ENCODE data around the gene AMH. TPM values are rescaled to one million over a fixed set of nuclear protein-coding genes. Genes with fewer than 3 reads are reported as not detected.
A peak's percentile ranks its signal among the peaks of the same experiment; 100 is the strongest.

AMH gene
- total RNA-seq, 1 donor: under 0.01 TPM

- H3K4me2 ChIP-seq (ENCODE audit: insufficient read depth, low read length): no peak overlapping the region
- no peak overlapping the region for H3K4me3 ChIP-seq (ENCODE audit: insufficient read depth, low read length)
- peaks cover 7% of the 10 kb centered on the region for H3K4me1 ChIP-seq (ENCODE audit: insufficient read depth, low read length)
- H3K27me3 ChIP-seq (ENCODE audit: insufficient read depth, low read length): no peaks in the 10 kb centered on the region
- no peak for TF ChIP-seq CTCF (IDR thresholded peaks at IDR 0.05; ENCODE audit: extremely low read depth, low read depth, low read length)
- H3K27ac ChIP-seq (ENCODE audit: low read depth, low read length): no peak overlapping the region
- peaks cover 17% of the 10 kb centered on the region for H4K20me1 ChIP-seq (ENCODE audit: insufficient read depth, low read length)
- peaks cover 40% of the 10 kb centered on the region for H3K36me3 ChIP-seq (ENCODE audit: insufficient read depth, low read length)
- no peak overlapping the region for H2AFZ ChIP-seq (ENCODE audit: low read length)
- peak; percentile 91 for DNase-seq (ENCODE audit: insufficient read length, low spot score, missing footprints)
- peaks cover 64% of the 10 kb centered on the region for H3K79me2 ChIP-seq (ENCODE audit: insufficient read depth, low read length)
- H3K9me3 ChIP-seq (ENCODE audit: low read depth, low read length): no peaks in the 10 kb centered on the region
Measured at GRCh38 chr19:2230807-2231533, 18.2 kb upstream of the AMH start.

GRCh38 chr19:2231621-2232221, 17.4 kb upstream of the AMH start:
- peak; percentile 96 for DNase-seq (ENCODE audit: insufficient read length, low spot score, missing footprints)
- peaks cover 66% of the 10 kb centered on the region for H3K79me2 ChIP-seq (ENCODE audit: insufficient read depth, low read length)

GRCh38 chr19:2232286-2233151, 16.6 kb upstream of the AMH start:
- Histone ChIP-seq H3K79me2 (ENCODE audit: insufficient read depth, low read length) (peaks cover 74% of the 10 kb centered on the region), H3K4me3 (ENCODE audit: insufficient read depth, low read length) (no peak overlapping the region), H3K4me1 (ENCODE audit: insufficient read depth, low read length) (peaks cover 10% of the 10 kb centered on the region), H3K27ac (ENCODE audit: low read depth, low read length) (no peak overlapping the region), H2AFZ (ENCODE audit: low read length) (no peak overlapping the region), H4K20me1 (ENCODE audit: insufficient read depth, low read length) (peaks cover 22% of the 10 kb centered on the region), H3K36me3 (ENCODE audit: insufficient read depth, low read length) (peaks cover 39% of the 10 kb centered on the region), H3K9me3 (ENCODE audit: low read depth, low read length) (no peaks in the 10 kb centered on the region), H3K4me2 (ENCODE audit: insufficient read depth, low read length) (no peak overlapping the region), H3K27me3 (ENCODE audit: insufficient read depth, low read length) (no peaks in the 10 kb centered on the region)
- DNase-seq (ENCODE audit: insufficient read length, low spot score, missing footprints): no peak
- TF ChIP-seq CTCF (IDR thresholded peaks at IDR 0.05; ENCODE audit: extremely low read depth, low read depth, low read length): no peak

More at GRCh38 chr19:2231621-2232221, 17.4 kb upstream of the AMH start:
- Histone ChIP-seq H4K20me1 (ENCODE audit: insufficient read depth, low read length) (peaks cover 17% of the 10 kb centered on the region), H3K4me2 (ENCODE audit: insufficient read depth, low read length) (no peak overlapping the region), H2AFZ (ENCODE audit: low read length) (no peak overlapping the region), H3K9me3 (ENCODE audit: low read depth, low read length) (no peaks in the 10 kb centered on the region), H3K4me3 (ENCODE audit: insufficient read depth, low read length) (no peak overlapping the region), H3K4me1 (ENCODE audit: insufficient read depth, low read length) (peaks cover 7% of the 10 kb centered on the region), H3K27ac (ENCODE audit: low read depth, low read length) (peak overlapping the region; percentile 23), H3K36me3 (ENCODE audit: insufficient read depth, low read length) (peaks cover 39% of the 10 kb centered on the region), H3K27me3 (ENCODE audit: insufficient read depth, low read length) (no peaks in the 10 kb centered on the region)
- peak; percentile 7 for TF ChIP-seq CTCF (IDR thresholded peaks at IDR 0.05; ENCODE audit: extremely low read depth, low read depth, low read length)
